ENCODE results near the gene FAM20C.
"Not testable (repeated sequence)": the region's sequence is repeated elsewhere in the genome, so short reads cannot be mapped to it uniquely, and the experiment has no call there.

Gene FAM20C

GRCh38 chr7:193481-194251 is 1.3 kb downstream of the FAM20C start:
- no peak for DNase-seq

- no peak for DNase-seq
These were observed 2.1 kb downstream of the FAM20C start for GRCh38 chr7:194252-195009.

- DNase-seq: no peak
These were observed 2.8 kb downstream of the FAM20C start for GRCh38 chr7:195010-195829.

- DNase-seq: no peak
These were observed 3.4 kb downstream of the FAM20C start for GRCh38 chr7:195830-196128.

- no peak for DNase-seq
These were observed 3.9 kb downstream of the FAM20C start for GRCh38 chr7:196283-196682.

- DNase-seq: no peak
These were observed 4.5 kb downstream of the FAM20C start for GRCh38 chr7:196778-197321.

GRCh38 chr7:197413-198335 is 5.3 kb downstream of the FAM20C start:
- DNase-seq: no peak

GRCh38 chr7:199483-200249 is 7.3 kb downstream of the FAM20C start:
- DNase-seq: no peak

GRCh38 chr7:200290-200689 is 7.9 kb downstream of the FAM20C start:
- DNase-seq: no peak

- no peak for DNase-seq
These were observed 8.3 kb downstream of the FAM20C start for GRCh38 chr7:200704-201103.

- DNase-seq: no peak
These were observed 12.0 kb downstream of the FAM20C start for GRCh38 chr7:204326-204725.

GRCh38 chr7:205115-206010 is 13.0 kb downstream of the FAM20C start:
- no peak for DNase-seq

- not testable (repeated sequence) for DNase-seq
These were observed 14.0 kb downstream of the FAM20C start for GRCh38 chr7:206351-206750.

- DNase-seq: no peak
These were observed 15.2 kb downstream of the FAM20C start for GRCh38 chr7:207418-208129.

GRCh38 chr7:208130-208673 is 15.8 kb downstream of the FAM20C start:
- no peak for DNase-seq

GRCh38 chr7:208816-209215 is 16.4 kb downstream of the FAM20C start:
- no peak for DNase-seq

- DNase-seq: no peak
These were observed 17.0 kb downstream of the FAM20C start for GRCh38 chr7:209416-209815.

GRCh38 chr7:209906-210305 is 17.5 kb downstream of the FAM20C start:
- no peak for DNase-seq

- DNase-seq: no peak
These were observed 18.1 kb downstream of the FAM20C start for GRCh38 chr7:210401-210925.
